WTC11 (cell line): Measurements from ENCODE around the gene B4GALNT3.

Experiments used
- CREM ChIP-seq: sonication (generic); formaldehyde crosslinking; IDR thresholded peaks from 2 replicates; pipeline ENCODE4 v1.8.1; 2022; ENCODE audit warnings: mild to moderate bottlenecking, missing genetic modification reagents, moderate library complexity
- ETV6 ChIP-seq: sonication (generic); formaldehyde crosslinking; IDR thresholded peaks from 2 replicates; pipeline ENCODE4 v1.8.1; 2022; ENCODE audit warnings: mild to moderate bottlenecking, missing genetic modification reagents
- GABPB1 ChIP-seq: sonication (generic); formaldehyde crosslinking; IDR thresholded peaks from 2 replicates; pipeline ENCODE4 v1.8.1; 2023; ENCODE audit warnings: mild to moderate bottlenecking, missing genetic modification reagents
- NFYB ChIP-seq: sonication (generic); formaldehyde crosslinking; conservative IDR thresholded peaks from 2 replicates; pipeline ENCODE4 v1.8.0; 2022; ENCODE audit warnings: low read depth, missing genetic modification reagents
- SMAD4 ChIP-seq: sonication (generic); formaldehyde crosslinking; IDR thresholded peaks from 2 replicates; pipeline ENCODE4 v1.8.0; 2022; ENCODE audit warnings: mild to moderate bottlenecking, missing genetic modification reagents
- SP1 ChIP-seq: sonication (generic); formaldehyde crosslinking; conservative IDR thresholded peaks from 2 replicates; pipeline ENCODE4 v1.8.1; 2022; ENCODE audit warnings: missing genetic modification reagents
- TEAD4 ChIP-seq: sonication (generic); formaldehyde crosslinking; IDR thresholded peaks from 2 replicates; pipeline ENCODE4 v1.8.0; 2022; ENCODE audit warnings: mild to moderate bottlenecking, missing genetic modification reagents
- ZNF416 ChIP-seq: fragments of 250-450 bp; sonication (Bioruptor Pico); IDR thresholded peaks from 2 replicates; pipeline ENCODE4 v1.9.0; 2021; ENCODE audit warnings: mild to moderate bottlenecking, inconsistent platforms
- TF ChIP-seq, protein P1 (sequence below): fragments of 200-600 bp; IDR thresholded peaks from 2 replicates; pipeline ENCODE4 v1.8.0; 2022; ENCODE audit warnings: antibody characterized with exemption
- TF ChIP-seq, protein P2 (sequence below): sonication (generic); formaldehyde crosslinking; IDR thresholded peaks from 2 replicates; pipeline ENCODE4 v1.8.1; 2022; ENCODE audit warnings: low read depth, missing genetic modification reagents, borderline replicate concordance
- TF ChIP-seq, protein P3 (sequence below): sonication (generic); formaldehyde crosslinking; IDR thresholded peaks from 2 replicates; pipeline ENCODE4 v1.8.1; 2023; ENCODE audit warnings: mild to moderate bottlenecking, missing genetic modification reagents, moderate library complexity
- TF ChIP-seq, protein P4 (sequence below): sonication (generic); formaldehyde crosslinking; IDR thresholded peaks from 2 replicates; pipeline ENCODE4 v1.8.0; 2023; ENCODE audit warnings: missing genetic modification reagents, mild to moderate bottlenecking, borderline replicate concordance
- TF ChIP-seq, protein P5 (sequence below): sonication (generic); formaldehyde crosslinking; IDR thresholded peaks from 2 replicates; pipeline ENCODE4 v1.8.0; 2023; ENCODE audit warnings: mild to moderate bottlenecking, missing genetic modification reagents
- TF ChIP-seq, protein P6 (sequence below): sonication (generic); formaldehyde crosslinking; IDR thresholded peaks from 2 replicates; pipeline ENCODE4 v1.8.0; 2022; ENCODE audit warnings: mild to moderate bottlenecking, missing genetic modification reagents

DNA sequence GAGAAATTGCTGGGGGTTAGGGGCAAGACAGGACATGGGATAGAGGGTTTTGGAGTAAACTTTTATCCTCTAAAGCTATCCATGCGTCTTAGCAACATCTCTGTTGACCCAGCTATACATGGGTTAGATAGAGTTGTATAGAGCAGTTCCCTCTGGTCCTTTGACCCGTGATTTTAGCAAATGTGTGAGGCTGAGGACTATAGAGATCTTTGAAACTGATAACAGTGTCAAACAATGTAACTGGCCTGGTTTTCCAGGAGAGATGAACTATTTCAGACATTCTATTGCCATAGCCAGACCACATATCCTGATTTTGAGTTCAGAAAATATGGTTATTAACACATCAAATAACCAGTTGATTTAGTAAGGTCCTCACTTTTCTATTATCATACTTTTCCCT lies 60.4 kb downstream of the B4GALNT3 start:
- no peak for TF ChIP-seq GABPB1 (CRISPR knock-in tag)
- TF ChIP-seq, protein P1, sequence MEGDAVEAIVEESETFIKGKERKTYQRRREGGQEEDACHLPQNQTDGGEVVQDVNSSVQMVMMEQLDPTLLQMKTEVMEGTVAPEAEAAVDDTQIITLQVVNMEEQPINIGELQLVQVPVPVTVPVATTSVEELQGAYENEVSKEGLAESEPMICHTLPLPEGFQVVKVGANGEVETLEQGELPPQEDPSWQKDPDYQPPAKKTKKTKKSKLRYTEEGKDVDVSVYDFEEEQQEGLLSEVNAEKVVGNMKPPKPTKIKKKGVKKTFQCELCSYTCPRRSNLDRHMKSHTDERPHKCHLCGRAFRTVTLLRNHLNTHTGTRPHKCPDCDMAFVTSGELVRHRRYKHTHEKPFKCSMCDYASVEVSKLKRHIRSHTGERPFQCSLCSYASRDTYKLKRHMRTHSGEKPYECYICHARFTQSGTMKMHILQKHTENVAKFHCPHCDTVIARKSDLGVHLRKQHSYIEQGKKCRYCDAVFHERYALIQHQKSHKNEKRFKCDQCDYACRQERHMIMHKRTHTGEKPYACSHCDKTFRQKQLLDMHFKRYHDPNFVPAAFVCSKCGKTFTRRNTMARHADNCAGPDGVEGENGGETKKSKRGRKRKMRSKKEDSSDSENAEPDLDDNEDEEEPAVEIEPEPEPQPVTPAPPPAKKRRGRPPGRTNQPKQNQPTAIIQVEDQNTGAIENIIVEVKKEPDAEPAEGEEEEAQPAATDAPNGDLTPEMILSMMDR: no peak
- TF ChIP-seq ZNF416 (CRISPR knock-in tag): no peak
- TF ChIP-seq SP1: no peak
- TF ChIP-seq TEAD4 (CRISPR knock-in tag): no peak
- TF ChIP-seq, protein P2, sequence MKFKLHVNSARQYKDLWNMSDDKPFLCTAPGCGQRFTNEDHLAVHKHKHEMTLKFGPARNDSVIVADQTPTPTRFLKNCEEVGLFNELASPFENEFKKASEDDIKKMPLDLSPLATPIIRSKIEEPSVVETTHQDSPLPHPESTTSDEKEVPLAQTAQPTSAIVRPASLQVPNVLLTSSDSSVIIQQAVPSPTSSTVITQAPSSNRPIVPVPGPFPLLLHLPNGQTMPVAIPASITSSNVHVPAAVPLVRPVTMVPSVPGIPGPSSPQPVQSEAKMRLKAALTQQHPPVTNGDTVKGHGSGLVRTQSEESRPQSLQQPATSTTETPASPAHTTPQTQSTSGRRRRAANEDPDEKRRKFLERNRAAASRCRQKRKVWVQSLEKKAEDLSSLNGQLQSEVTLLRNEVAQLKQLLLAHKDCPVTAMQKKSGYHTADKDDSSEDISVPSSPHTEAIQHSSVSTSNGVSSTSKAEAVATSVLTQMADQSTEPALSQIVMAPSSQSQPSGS (CRISPR knock-in tag): no peak
- TF ChIP-seq SMAD4: no peak
- TF ChIP-seq NFYB (CRISPR knock-in tag): no peak
- TF ChIP-seq, protein P3, sequence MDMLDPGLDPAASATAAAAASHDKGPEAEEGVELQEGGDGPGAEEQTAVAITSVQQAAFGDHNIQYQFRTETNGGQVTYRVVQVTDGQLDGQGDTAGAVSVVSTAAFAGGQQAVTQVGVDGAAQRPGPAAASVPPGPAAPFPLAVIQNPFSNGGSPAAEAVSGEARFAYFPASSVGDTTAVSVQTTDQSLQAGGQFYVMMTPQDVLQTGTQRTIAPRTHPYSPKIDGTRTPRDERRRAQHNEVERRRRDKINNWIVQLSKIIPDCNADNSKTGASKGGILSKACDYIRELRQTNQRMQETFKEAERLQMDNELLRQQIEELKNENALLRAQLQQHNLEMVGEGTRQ (CRISPR knock-in tag): no peak
- TF ChIP-seq, protein P4, sequence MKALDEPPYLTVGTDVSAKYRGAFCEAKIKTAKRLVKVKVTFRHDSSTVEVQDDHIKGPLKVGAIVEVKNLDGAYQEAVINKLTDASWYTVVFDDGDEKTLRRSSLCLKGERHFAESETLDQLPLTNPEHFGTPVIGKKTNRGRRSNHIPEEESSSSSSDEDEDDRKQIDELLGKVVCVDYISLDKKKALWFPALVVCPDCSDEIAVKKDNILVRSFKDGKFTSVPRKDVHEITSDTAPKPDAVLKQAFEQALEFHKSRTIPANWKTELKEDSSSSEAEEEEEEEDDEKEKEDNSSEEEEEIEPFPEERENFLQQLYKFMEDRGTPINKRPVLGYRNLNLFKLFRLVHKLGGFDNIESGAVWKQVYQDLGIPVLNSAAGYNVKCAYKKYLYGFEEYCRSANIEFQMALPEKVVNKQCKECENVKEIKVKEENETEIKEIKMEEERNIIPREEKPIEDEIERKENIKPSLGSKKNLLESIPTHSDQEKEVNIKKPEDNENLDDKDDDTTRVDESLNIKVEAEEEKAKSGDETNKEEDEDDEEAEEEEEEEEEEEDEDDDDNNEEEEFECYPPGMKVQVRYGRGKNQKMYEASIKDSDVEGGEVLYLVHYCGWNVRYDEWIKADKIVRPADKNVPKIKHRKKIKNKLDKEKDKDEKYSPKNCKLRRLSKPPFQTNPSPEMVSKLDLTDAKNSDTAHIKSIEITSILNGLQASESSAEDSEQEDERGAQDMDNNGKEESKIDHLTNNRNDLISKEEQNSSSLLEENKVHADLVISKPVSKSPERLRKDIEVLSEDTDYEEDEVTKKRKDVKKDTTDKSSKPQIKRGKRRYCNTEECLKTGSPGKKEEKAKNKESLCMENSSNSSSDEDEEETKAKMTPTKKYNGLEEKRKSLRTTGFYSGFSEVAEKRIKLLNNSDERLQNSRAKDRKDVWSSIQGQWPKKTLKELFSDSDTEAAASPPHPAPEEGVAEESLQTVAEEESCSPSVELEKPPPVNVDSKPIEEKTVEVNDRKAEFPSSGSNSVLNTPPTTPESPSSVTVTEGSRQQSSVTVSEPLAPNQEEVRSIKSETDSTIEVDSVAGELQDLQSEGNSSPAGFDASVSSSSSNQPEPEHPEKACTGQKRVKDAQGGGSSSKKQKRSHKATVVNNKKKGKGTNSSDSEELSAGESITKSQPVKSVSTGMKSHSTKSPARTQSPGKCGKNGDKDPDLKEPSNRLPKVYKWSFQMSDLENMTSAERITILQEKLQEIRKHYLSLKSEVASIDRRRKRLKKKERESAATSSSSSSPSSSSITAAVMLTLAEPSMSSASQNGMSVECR: no peak
- no peak for TF ChIP-seq CREM
- TF ChIP-seq, protein P5, sequence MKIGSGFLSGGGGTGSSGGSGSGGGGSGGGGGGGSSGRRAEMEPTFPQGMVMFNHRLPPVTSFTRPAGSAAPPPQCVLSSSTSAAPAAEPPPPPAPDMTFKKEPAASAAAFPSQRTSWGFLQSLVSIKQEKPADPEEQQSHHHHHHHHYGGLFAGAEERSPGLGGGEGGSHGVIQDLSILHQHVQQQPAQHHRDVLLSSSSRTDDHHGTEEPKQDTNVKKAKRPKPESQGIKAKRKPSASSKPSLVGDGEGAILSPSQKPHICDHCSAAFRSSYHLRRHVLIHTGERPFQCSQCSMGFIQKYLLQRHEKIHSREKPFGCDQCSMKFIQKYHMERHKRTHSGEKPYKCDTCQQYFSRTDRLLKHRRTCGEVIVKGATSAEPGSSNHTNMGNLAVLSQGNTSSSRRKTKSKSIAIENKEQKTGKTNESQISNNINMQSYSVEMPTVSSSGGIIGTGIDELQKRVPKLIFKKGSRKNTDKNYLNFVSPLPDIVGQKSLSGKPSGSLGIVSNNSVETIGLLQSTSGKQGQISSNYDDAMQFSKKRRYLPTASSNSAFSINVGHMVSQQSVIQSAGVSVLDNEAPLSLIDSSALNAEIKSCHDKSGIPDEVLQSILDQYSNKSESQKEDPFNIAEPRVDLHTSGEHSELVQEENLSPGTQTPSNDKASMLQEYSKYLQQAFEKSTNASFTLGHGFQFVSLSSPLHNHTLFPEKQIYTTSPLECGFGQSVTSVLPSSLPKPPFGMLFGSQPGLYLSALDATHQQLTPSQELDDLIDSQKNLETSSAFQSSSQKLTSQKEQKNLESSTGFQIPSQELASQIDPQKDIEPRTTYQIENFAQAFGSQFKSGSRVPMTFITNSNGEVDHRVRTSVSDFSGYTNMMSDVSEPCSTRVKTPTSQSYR (CRISPR knock-in tag): no peak
- no peak for TF ChIP-seq ETV6 (CRISPR knock-in tag)
- TF ChIP-seq, protein P6, sequence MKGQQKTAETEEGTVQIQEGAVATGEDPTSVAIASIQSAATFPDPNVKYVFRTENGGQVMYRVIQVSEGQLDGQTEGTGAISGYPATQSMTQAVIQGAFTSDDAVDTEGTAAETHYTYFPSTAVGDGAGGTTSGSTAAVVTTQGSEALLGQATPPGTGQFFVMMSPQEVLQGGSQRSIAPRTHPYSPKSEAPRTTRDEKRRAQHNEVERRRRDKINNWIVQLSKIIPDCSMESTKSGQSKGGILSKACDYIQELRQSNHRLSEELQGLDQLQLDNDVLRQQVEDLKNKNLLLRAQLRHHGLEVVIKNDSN (CRISPR knock-in tag): no peak
